GM12878 (cell line): ENCODE data around the gene VARS1. TPM values are rescaled to one million over a fixed set of nuclear protein-coding genes. Genes with fewer than 3 reads are reported as not detected.
A peak's percentile ranks its signal among the peaks of the same experiment; 100 is the strongest.

ENCODE experiments used
- ATF3 ChIP-seq: IDR thresholded peaks from 2 replicates; pipeline ENCODE4 v1.6.1; 2011; ENCODE audit warnings: low read depth, mild to moderate bottlenecking, low read length, moderate library complexity, borderline replicate concordance; ENCODE audit errors: extremely low read depth
- BACH1 ChIP-seq: fragments of 450-650 bp; IDR thresholded peaks from 2 replicates; pipeline ENCODE4 v1.6.1; 2017; ENCODE audit warnings: mild to moderate bottlenecking, borderline replicate concordance
- CEBPB ChIP-seq, 2 experiments: fragments of 150-350 bp in 1 of 2; IDR thresholded peaks; 2 replicates each; pipeline ENCODE4 v1.6.1; 2012 to 2014; ENCODE audit warnings: low read depth in 2 of 2, low read length in 2 of 2, borderline replicate concordance in 1 of 2, inconsistent platforms in 1 of 2
- CEBPZ ChIP-seq: fragments of 150-350 bp; IDR thresholded peaks from 2 replicates; pipeline ENCODE4 v1.6.1; 2016; ENCODE audit warnings: low read depth, low read length
- CHD4 ChIP-seq: fragments of 200-600 bp; sonication (generic); IDR thresholded peaks from 2 replicates; pipeline ENCODE4 v1.6.1; 2016; ENCODE audit warnings: mild to moderate bottlenecking
- CREM ChIP-seq: IDR thresholded peaks from 2 replicates; pipeline ENCODE4 v1.6.1; 2014; ENCODE audit warnings: antibody characterized with exemption, low read depth
- ETV6 ChIP-seq, 2 experiments: fragments of 450-650 bp in 1 of 2; IDR thresholded peaks in 1 of 2; conservative IDR thresholded peaks in 1 of 2; 2 replicates each; pipeline ENCODE4 v1.6.1; 2014; ENCODE audit warnings: antibody characterized with exemption in 1 of 2, borderline replicate concordance in 1 of 2, low read depth in 1 of 2, mild to moderate bottlenecking in 1 of 2, moderate library complexity in 1 of 2
- EZH2 ChIP-seq: IDR thresholded peaks from 2 replicates; pipeline ENCODE4 v1.6.1; 2012; ENCODE audit warnings: low read depth, mild to moderate bottlenecking, control low read depth, inconsistent platforms, low read length, borderline replicate concordance; ENCODE audit not compliant: control insufficient read depth
- FOXM1 ChIP-seq: IDR thresholded peaks from 2 replicates; pipeline ENCODE4 v1.6.1; 2012; ENCODE audit warnings: low read depth, mild to moderate bottlenecking, inconsistent platforms, low read length, moderate library complexity
- HDGF ChIP-seq: fragments of 450-650 bp; IDR thresholded peaks from 2 replicates; pipeline ENCODE4 v1.6.1; 2016; ENCODE audit warnings: antibody characterized with exemption
- MEF2A ChIP-seq: IDR thresholded peaks from 2 replicates; pipeline ENCODE4 v1.6.1; 2011; ENCODE audit warnings: low read depth, mild to moderate bottlenecking, low read length, moderate library complexity; ENCODE audit not compliant: insufficient read depth
- MTA3 ChIP-seq: IDR thresholded peaks from 2 replicates; pipeline ENCODE4 v1.6.1; 2012; ENCODE audit warnings: low read length, inconsistent platforms, borderline replicate concordance
- PAX5 ChIP-seq: IDR thresholded peaks from 2 replicates; pipeline ENCODE4 v1.6.1; 2011; ENCODE audit warnings: low read depth, low read length, borderline replicate concordance
- POU2F2 ChIP-seq: IDR thresholded peaks from 3 replicates; pipeline ENCODE4 v1.6.1; 2011; ENCODE audit warnings: low read depth, mild to moderate bottlenecking, low read length, borderline replicate concordance
- RCOR1 ChIP-seq: conservative IDR thresholded peaks from 2 replicates; pipeline ENCODE4 v1.6.1; 2012; ENCODE audit warnings: low read depth, low read length, improper control_type of control experiment
- RELA ChIP-seq: fragments of 450-650 bp; IDR thresholded peaks from 2 replicates; pipeline ENCODE4 v1.8.0; 2014; ENCODE audit warnings: borderline replicate concordance; ENCODE audit not compliant: partially characterized antibody
- RUNX3 ChIP-seq: IDR thresholded peaks from 2 replicates; pipeline ENCODE4 v1.6.1; 2012; ENCODE audit warnings: low read length, inconsistent platforms
- SIN3A ChIP-seq: IDR thresholded peaks from 2 replicates; pipeline ENCODE4 v1.6.1; 2012; ENCODE audit warnings: low read depth, low read length, improper control_type of control experiment
- SIX5 ChIP-seq: IDR thresholded peaks from 2 replicates; pipeline ENCODE4 v1.6.1; 2011; ENCODE audit warnings: mild to moderate bottlenecking, low read depth, low read length, moderate library complexity; ENCODE audit not compliant: severe bottlenecking
- SRF ChIP-seq, 2 experiments: IDR thresholded peaks; 2 replicates each; pipeline ENCODE4 v1.6.1; 2011; ENCODE audit warnings: low read depth in 2 of 2, low read length in 2 of 2, mild to moderate bottlenecking in 1 of 2, moderate library complexity in 1 of 2
- SUZ12 ChIP-seq: fragments of 200-600 bp; sonication (generic); IDR thresholded peaks from one replicate; pipeline ENCODE4 v1.6.1; 2018; ENCODE audit warnings: antibody characterized with exemption, mild to moderate bottlenecking; ENCODE audit not compliant: unreplicated experiment
- WRNIP1 ChIP-seq: IDR thresholded peaks from 2 replicates; pipeline ENCODE4 v1.6.1; 2011; ENCODE audit warnings: low read depth, low read length, improper control_type of control experiment, borderline replicate concordance
- ZNF622 ChIP-seq: fragments of 450-650 bp; IDR thresholded peaks from 2 replicates; pipeline ENCODE4 v1.6.1; 2017; ENCODE audit warnings: mild to moderate bottlenecking, inconsistent platforms
- polyA plus RNA-seq, 11 experiments: library from polyadenylated mRNA; depleted of rRNA in 4 of 11; unstranded in 6 of 11; stranded (reverse) in 5 of 11; fragments of >200 nt; fragmentation: Nextera tagmentation in 4 of 11; fragmentation: Illumina TruSeq in 1 of 11; extraction: Ambion mirVana in 4 of 11; extraction: Trizol in 1 of 11; gene quantifications; 1 replicate in 1 of 11; 2 replicates in 10 of 11; pipeline versions ENCODE4 v1.2.1 to v1.2.3, GENCODE V29; 2011 to 2016; ENCODE audit warnings: inconsistent platforms in 2 of 11, missing spikeins in 2 of 11, low read depth in 1 of 11
- total RNA-seq, 4 experiments: library from RNA; depleted of rRNA in 3 of 4; stranded (reverse); fragments of >200 nt in 3 of 4; fragmentation: Illumina TruSeq in 1 of 4; extraction: Trizol in 1 of 4; gene quantifications; 2 replicates each; pipeline versions ENCODE4 v1.2.1 to v1.2.3, GENCODE V29; 2013 to 2021
- TF ChIP-seq, protein P1 (sequence below): fragments of 450-650 bp; formaldehyde crosslinking; IDR thresholded peaks from 2 replicates; pipeline ENCODE4 v1.4.0; 2020; ENCODE audit warnings: mild to moderate bottlenecking, moderate library complexity

VARS1 gene
- total and polyA plus RNA-seq, 10 of the 15 experiments (the other 5 are each of a cell fraction or from before 2014, with no cell fraction given): 1.2 to 243 (median 80.7) TPM

DNA sequence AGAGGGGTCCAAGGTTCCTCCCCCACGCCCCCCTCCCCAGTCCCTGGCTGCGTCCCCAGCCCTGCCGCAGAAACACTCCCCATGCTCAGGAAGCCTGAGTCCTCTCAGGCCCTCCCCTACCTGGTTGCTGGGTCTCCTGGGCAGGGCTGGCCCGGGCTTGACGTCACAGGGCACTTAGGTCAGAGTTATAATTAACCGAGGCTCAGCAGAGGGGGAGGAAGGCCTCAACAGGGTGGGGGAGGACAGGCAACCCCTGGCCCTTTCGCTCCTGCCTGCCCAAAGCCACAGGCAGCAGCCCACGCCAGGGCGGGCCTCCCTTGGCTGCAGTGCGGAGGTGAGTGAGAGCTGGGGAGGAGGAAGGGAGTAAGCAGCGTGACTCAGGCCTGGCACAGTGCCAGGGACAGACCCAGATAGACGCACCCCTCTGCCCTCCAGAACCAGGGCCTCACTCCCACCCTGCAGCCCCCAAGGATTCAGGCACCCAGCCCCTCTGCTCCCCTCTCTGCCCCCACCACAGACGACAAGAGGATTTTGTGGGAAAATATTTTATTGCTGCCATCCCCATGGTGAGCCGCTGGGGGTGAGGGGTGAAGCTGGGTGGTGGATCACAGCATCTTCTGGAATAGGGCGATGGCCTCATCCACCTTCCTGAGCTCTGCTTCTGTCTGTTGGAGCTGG is 18.4 kb downstream of the VARS1 start, which contains the start of gene VWA7 (continued):
- TF ChIP-seq, protein P1, sequence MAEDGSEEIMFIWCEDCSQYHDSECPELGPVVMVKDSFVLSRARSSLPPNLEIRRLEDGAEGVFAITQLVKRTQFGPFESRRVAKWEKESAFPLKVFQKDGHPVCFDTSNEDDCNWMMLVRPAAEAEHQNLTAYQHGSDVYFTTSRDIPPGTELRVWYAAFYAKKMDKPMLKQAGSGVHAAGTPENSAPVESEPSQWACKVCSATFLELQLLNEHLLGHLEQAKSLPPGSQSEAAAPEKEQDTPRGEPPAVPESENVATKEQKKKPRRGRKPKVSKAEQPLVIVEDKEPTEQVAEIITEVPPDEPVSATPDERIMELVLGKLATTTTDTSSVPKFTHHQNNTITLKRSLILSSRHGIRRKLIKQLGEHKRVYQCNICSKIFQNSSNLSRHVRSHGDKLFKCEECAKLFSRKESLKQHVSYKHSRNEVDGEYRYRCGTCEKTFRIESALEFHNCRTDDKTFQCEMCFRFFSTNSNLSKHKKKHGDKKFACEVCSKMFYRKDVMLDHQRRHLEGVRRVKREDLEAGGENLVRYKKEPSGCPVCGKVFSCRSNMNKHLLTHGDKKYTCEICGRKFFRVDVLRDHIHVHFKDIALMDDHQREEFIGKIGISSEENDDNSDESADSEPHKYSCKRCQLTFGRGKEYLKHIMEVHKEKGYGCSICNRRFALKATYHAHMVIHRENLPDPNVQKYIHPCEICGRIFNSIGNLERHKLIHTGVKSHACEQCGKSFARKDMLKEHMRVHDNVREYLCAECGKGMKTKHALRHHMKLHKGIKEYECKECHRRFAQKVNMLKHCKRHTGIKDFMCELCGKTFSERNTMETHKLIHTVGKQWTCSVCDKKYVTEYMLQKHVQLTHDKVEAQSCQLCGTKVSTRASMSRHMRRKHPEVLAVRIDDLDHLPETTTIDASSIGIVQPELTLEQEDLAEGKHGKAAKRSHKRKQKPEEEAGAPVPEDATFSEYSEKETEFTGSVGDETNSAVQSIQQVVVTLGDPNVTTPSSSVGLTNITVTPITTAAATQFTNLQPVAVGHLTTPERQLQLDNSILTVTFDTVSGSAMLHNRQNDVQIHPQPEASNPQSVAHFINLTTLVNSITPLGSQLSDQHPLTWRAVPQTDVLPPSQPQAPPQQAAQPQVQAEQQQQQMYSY (CRISPR knock-in tag): no peak
- no peak for TF ChIP-seq CHD4
- TF ChIP-seq ETV6 (conservative IDR thresholded peaks at IDR 0.05 in 1 of 2, IDR thresholded peaks at IDR 0.05 in 1 of 2; ENCODE audit: borderline replicate concordance in 1 of 2, low read depth in 1 of 2): no peak
- TF ChIP-seq SIX5: no peak
- no peak for TF ChIP-seq SRF (IDR thresholded peaks at IDR 0.05; ENCODE audit: low read depth in 2 of 2, low read length in 2 of 2)
- TF ChIP-seq CREM: peak; percentile 94
- no peak for TF ChIP-seq ATF3
- no peak for TF ChIP-seq WRNIP1
- no peak for TF ChIP-seq RCOR1
- TF ChIP-seq POU2F2: peak; percentile 46; the same call in 1 of the 3 replicates
- peak; percentile 86; the same call in 1 of the 2 replicates for TF ChIP-seq PAX5
- no peak for TF ChIP-seq SIN3A
- peak; percentile 88 for TF ChIP-seq RUNX3
- TF ChIP-seq HDGF: peak; percentile 85; the same call in 1 of the 2 replicates
- TF ChIP-seq CEBPZ: no peak
- TF ChIP-seq MEF2A: peak; percentile 97
- TF ChIP-seq MTA3: peak; percentile 52
- TF ChIP-seq EZH2: no peak
- no peak for TF ChIP-seq CEBPB (IDR thresholded peaks at IDR 0.05; ENCODE audit: borderline replicate concordance in 1 of 2, low read depth in 2 of 2, low read length in 2 of 2)
- TF ChIP-seq RELA: no peak
- TF ChIP-seq ZNF622: no peak
- no peak for TF ChIP-seq SUZ12
- no peak for TF ChIP-seq FOXM1
- TF ChIP-seq BACH1: peak; percentile 69; the same call in 1 of the 2 replicates
